SU-DHL-6 (cell line): ENCODE data around the gene ZDHHC6.

Experiments
- H2AFZ ChIP-seq: fragments of 200-600 bp; sonication (generic); 2 replicates; pipeline ENCODE4 v1.6.1; 2014; ENCODE audit warnings: low read depth, mild to moderate bottlenecking, moderate library complexity, mixed read lengths, antibody characterized with exemption, low read length; ENCODE audit not compliant: severe bottlenecking
- H3F3A ChIP-seq: fragments of 200-600 bp; shearing (Covaris generic); 2 replicates; pipeline ENCODE4 v1.6.0; 2016; ENCODE audit warnings: antibody characterized with exemption, mild to moderate bottlenecking; ENCODE audit not compliant: insufficient read depth
- H3K27ac ChIP-seq: fragments of 200-600 bp; sonication (generic); 2 replicates; pipeline ENCODE4 v1.5.1; 2016; ENCODE audit warnings: low read depth, mild to moderate bottlenecking, low read length, moderate library complexity, mixed read lengths
- H3K27me3 ChIP-seq: fragments of 200-600 bp; sonication (generic), shearing (Covaris generic); 2 replicates; pipeline ENCODE4 v1.6.0; 2014; ENCODE audit warnings: mild to moderate bottlenecking, low read length
- H3K36me3 ChIP-seq: fragments of 200-600 bp; sonication (generic); 2 replicates; pipeline ENCODE4 v1.6.1; 2014; ENCODE audit warnings: mild to moderate bottlenecking, low read length, mixed read lengths
- H3K4me2 ChIP-seq: fragments of 300-600, 200-600 bp; shearing (Covaris generic), sonication (generic); 2 replicates; pipeline ENCODE4 v1.6.0; 2014; ENCODE audit warnings: low read length, low read depth, mild to moderate bottlenecking; ENCODE audit not compliant: poor library complexity, severe bottlenecking
- H3K4me3 ChIP-seq: fragments of 200-600 bp; sonication (generic); 2 replicates; pipeline ENCODE4 v1.5.1; 2014; ENCODE audit warnings: antibody characterized with exemption, low read length, mild to moderate bottlenecking, mixed read lengths; ENCODE audit not compliant: insufficient read depth, poor library complexity, severe bottlenecking
- H3K79me2 ChIP-seq: fragments of 200-600 bp; sonication (generic); 2 replicates; pipeline ENCODE4 v1.6.1; 2014; ENCODE audit warnings: mild to moderate bottlenecking, low read length, moderate library complexity; ENCODE audit not compliant: insufficient read depth
- H3K9ac ChIP-seq: fragments of 200-600 bp; sonication (generic); 2 replicates; pipeline ENCODE4 v1.7.0; 2014; ENCODE audit warnings: mild to moderate bottlenecking, low read length
- H3K9me2 ChIP-seq: fragments of 200-600 bp; sonication (generic); replicated peaks from 2 replicates; pipeline ENCODE4 v1.6.1; 2014; ENCODE audit warnings: low read length; ENCODE audit not compliant: insufficient read depth
- H3K9me3 ChIP-seq: fragments of 200-600 bp; sonication (generic); 2 replicates; pipeline ENCODE4 v1.6.1; 2014; ENCODE audit warnings: low read length, mixed read lengths; ENCODE audit not compliant: insufficient read depth
- H4K20me1 ChIP-seq: fragments of 200-600 bp; sonication (generic); 2 replicates; pipeline ENCODE4 v1.6.1; 2014; ENCODE audit warnings: low read depth, mild to moderate bottlenecking, antibody characterized with exemption, low read length, moderate library complexity, mixed read lengths
- CTCF ChIP-seq: fragments of 200-600 bp; sonication (generic); IDR thresholded peaks from one replicate; pipeline ENCODE4 v1.5.1; 2017; ENCODE audit warnings: antibody characterized with exemption, mild to moderate bottlenecking, low read length, moderate library complexity; ENCODE audit not compliant: insufficient read depth, poor library complexity, severe bottlenecking
- EZH2phosphoT487 ChIP-seq: fragments of 200-600 bp; sonication (generic), shearing (Covaris generic); conservative IDR thresholded peaks from 2 replicates; pipeline ENCODE4 v1.6.1; 2018; ENCODE audit warnings: mild to moderate bottlenecking, antibody characterized with exemption, low read length, moderate library complexity, mixed read lengths

ZDHHC6 gene

GRCh38 chr10:112446055-112446854 lies 459 bp downstream of the ZDHHC6 start:
- Histone ChIP-seq H3K27me3 (no peaks in the 10 kb centered on the region), H3K79me2 (peaks cover 68% of the 10 kb centered on the region), H3K27ac (peak overlapping the region; percentile 72), H3K4me3 (peak overlapping the region; percentile 97), H3K9ac (peak overlapping the region; percentile 96), H3K9me3 (no peaks in the 10 kb centered on the region), H3K36me3 (peaks cover 27% of the 10 kb centered on the region; the same call in 1 of the 2 replicates), H3F3A (0 out of 2 replicates have a peak, but pooled peaks cover 3% of the 10 kb centered on the region), H4K20me1 (no peaks in the 10 kb centered on the region), H3K4me2 (peak overlapping the region; percentile 69), H2AFZ (peak overlapping the region; percentile 81), H3K9me2 (no peaks in the 10 kb centered on the region)
- TF ChIP-seq EZH2phosphoT487 (no peak), CTCF (no peak)

- Histone ChIP-seq H4K20me1 (no peaks in the 10 kb centered on the region), H3K9me2 (no peaks in the 10 kb centered on the region), H3K9me3 (no peaks in the 10 kb centered on the region), H3K27me3 (no peaks in the 10 kb centered on the region), H3K4me3 (no peak overlapping the region), H3K27ac (no peak overlapping the region), H3K79me2 (peaks cover 32% of the 10 kb centered on the region), H3K4me2 (no peak overlapping the region), H3K36me3 (peaks cover 45% of the 10 kb centered on the region; the same call in 1 of the 2 replicates), H3F3A (peaks cover 3% of the 10 kb centered on the region; the same call in 1 of the 2 replicates), H3K9ac (no peak overlapping the region), H2AFZ (no peak overlapping the region)
- no peak for TF ChIP-seq EZH2phosphoT487
- no peak for TF ChIP-seq CTCF
Measured at GRCh38 chr10:112442063-112442462, 4.7 kb downstream of the ZDHHC6 start.

GRCh38 chr10:112441520-112441919 lies 5.2 kb downstream of the ZDHHC6 start:
- Histone ChIP-seq H3K36me3 (peaks cover 46% of the 10 kb centered on the region; the same call in 1 of the 2 replicates), H4K20me1 (no peaks in the 10 kb centered on the region), H3K4me3 (no peak overlapping the region), H3K27me3 (no peaks in the 10 kb centered on the region), H3K79me2 (peaks cover 30% of the 10 kb centered on the region), H3K27ac (no peak overlapping the region), H3K9me2 (no peaks in the 10 kb centered on the region), H3F3A (peaks cover 3% of the 10 kb centered on the region; the same call in 1 of the 2 replicates), H3K4me2 (no peak overlapping the region), H3K9ac (no peak overlapping the region), H2AFZ (no peak overlapping the region), H3K9me3 (no peaks in the 10 kb centered on the region)
- no peak for TF ChIP-seq EZH2phosphoT487
- no peak for TF ChIP-seq CTCF
